Uterus (tissue), 4 donors: ENCODE data around the gene MSRB1. TPM values are rescaled to one million over a fixed set of nuclear protein-coding genes. Genes with fewer than 3 reads are reported as not detected.

Source experiments
- DNase-seq, 2 donors: peaks; one replicate each; pipeline ENCODE4 v3.0.0-alpha.2; 2019 to 2020
- H3K27ac ChIP-seq, 2 donors: fragments of 200-600 bp; sonication (generic); 1 replicate in 1 of 2; 2 replicates in 1 of 2; pipeline ENCODE4 v1.5.1; 2016 to 2018
- H3K27me3 ChIP-seq, 2 donors: fragments of 200-600 bp; sonication (generic); one replicate each; pipeline ENCODE4 v1.5.1; 2018 to 2019; ENCODE audit warnings: control low read depth in 1 of 2
- H3K36me3 ChIP-seq, 2 donors: fragments of 200-600 bp; sonication (generic); one replicate each; pipeline ENCODE4 v1.5.1; 2019; ENCODE audit warnings: control low read depth in 1 of 2
- H3K4me1 ChIP-seq, 2 donors: fragments of 200-600 bp; sonication (generic); one replicate each; pipeline ENCODE4 v1.5.1; 2018 to 2019; ENCODE audit warnings: control low read depth in 1 of 2
- H3K4me3 ChIP-seq, 2 donors: fragments of 200-600 bp; sonication (generic); 1 replicate in 1 of 2; 2 replicates in 1 of 2; pipeline ENCODE4 v1.5.1; 2018 to 2019; ENCODE audit warnings: mild to moderate bottlenecking in 1 of 2
- H3K9me3 ChIP-seq, 2 donors: fragments of 200-600 bp; sonication (generic); one replicate each; pipeline ENCODE4 v1.5.1; 2019; ENCODE audit warnings: control low read depth in 1 of 2
- CTCF ChIP-seq, 4 experiments: fragments of 200-600 bp in 2 of 4; fragments of 450-650 bp in 2 of 4; sonication (generic) in 2 of 4; IDR thresholded peaks; one replicate each; pipeline ENCODE4 v1.5.1; 2016 to 2019; ENCODE audit warnings: antibody characterized with exemption in 4 of 4, mild to moderate bottlenecking in 2 of 4, moderate library complexity in 1 of 4
- POLR2A ChIP-seq, 2 donors: fragments of 450-650 bp; IDR thresholded peaks; one replicate each; pipeline ENCODE4 v1.6.1; 2016; ENCODE audit warnings: antibody characterized with exemption in 2 of 2, mild to moderate bottlenecking in 1 of 2, moderate library complexity in 1 of 2
- intact Hi-C: fragments of 100-400 bp; cut with DNase I; formaldehyde crosslinking; loops from one replicate; pipeline ENCODE4 v1.15.1; 2023; ENCODE audit warnings: low total_unique reads
- total RNA-seq, 4 donors: library from RNA; depleted of rRNA in 3 of 4; stranded (reverse); fragments of >200 nt in 3 of 4; gene quantifications; one replicate each; pipeline versions ENCODE4 v1.1.0 to v1.2.4, GENCODE V29; 2014 to 2023
- donor health status: DM: yes; HTN: yes; CAD: no.

The MSRB1 gene
- total RNA-seq, 4 donors from 2014 or later = 5.6 to 21.2 (median 11.9) TPM

GRCh38 chr16:1990351-1991134, 47.5 kb upstream of the MSRB1 start:
- DNase-seq = no peak
- H3K9me3 ChIP-seq = no peaks in the 10 kb centered on the region
- TF ChIP-seq POLR2A (IDR thresholded peaks at IDR 0.05) = no peak
- TF ChIP-seq CTCF (IDR thresholded peaks at IDR 0.05) = no peak
- peaks cover 0 to 16% of the 10 kb centered on the region in 2 donors for H3K4me1 ChIP-seq
- intact Hi-C loops = no loop called here
- no peaks in the 10 kb centered on the region for H3K36me3 ChIP-seq
- H3K27me3 ChIP-seq = peaks cover 14 to 20% of the 10 kb centered on the region in 2 donors
- no peak overlapping the region for H3K4me3 ChIP-seq
- no peak overlapping the region for H3K27ac ChIP-seq

- Histone ChIP-seq H3K9me3 (no peaks in the 10 kb centered on the region), H3K27me3 (peaks cover 14 to 20% of the 10 kb centered on the region in 2 donors), H3K36me3 (no peaks in the 10 kb centered on the region), H3K4me1 (peaks cover 0 to 19% of the 10 kb centered on the region in 2 donors), H3K4me3 (no peak overlapping the region), H3K27ac (no peak overlapping the region)
- intact Hi-C loops = no loop called here
- DNase-seq = no peak
- no peak for TF ChIP-seq POLR2A (IDR thresholded peaks at IDR 0.05)
- TF ChIP-seq CTCF (IDR thresholded peaks at IDR 0.05) = no peak
These were observed 47.0 kb upstream of the MSRB1 start for GRCh38 chr16:1990101-1990350.

- Histone ChIP-seq H3K27me3 (peaks cover 14 to 20% of the 10 kb centered on the region in 2 donors), H3K36me3 (no peaks in the 10 kb centered on the region), H3K27ac (no peak within 1 kb of the TSS), H3K9me3 (no peaks in the 10 kb centered on the region), H3K4me1 (peaks cover 0 to 24% of the 10 kb centered on the region in 2 donors), H3K4me3 (no peak within 1 kb of the TSS)
- TF ChIP-seq CTCF (IDR thresholded peaks at IDR 0.05) (no peak), POLR2A (IDR thresholded peaks at IDR 0.05) (no peak)
- DNase-seq = no peak
- intact Hi-C loops = no loop called here
These were observed 46.5 kb upstream of the MSRB1 start, which contains the start of gene SYNGR3 for GRCh38 chr16:1989209-1990100. SYNGR3 (plus strand) TSS chr16:1989970; CDS start chr16:1990103, 133 bp downstream.

- Histone ChIP-seq H3K4me3 (no peak overlapping the region), H3K9me3 (no peaks in the 10 kb centered on the region), H3K36me3 (no peaks in the 10 kb centered on the region), H3K27ac (no peak overlapping the region), H3K4me1 (peaks cover 0 to 24% of the 10 kb centered on the region in 2 donors), H3K27me3 (peaks cover 18 to 20% of the 10 kb centered on the region in 2 donors)
- no peak for TF ChIP-seq POLR2A (IDR thresholded peaks at IDR 0.05)
- no peak for DNase-seq
- intact Hi-C loops = no loop called here
These were observed 44.2 kb upstream of the MSRB1 start for GRCh38 chr16:1987198-1987597.

GRCh38 chr16:1985466-1986150, 42.6 kb upstream of the MSRB1 start:
- H3K4me3 ChIP-seq = no peak overlapping the region
- intact Hi-C loops = no loop called here

More at GRCh38 chr16:1985466-1986150, 42.6 kb upstream of the MSRB1 start:
- H3K36me3 ChIP-seq = no peaks in the 10 kb centered on the region
- H3K27me3 ChIP-seq = peaks cover 7 to 15% of the 10 kb centered on the region in 2 donors
- no peak overlapping the region for H3K27ac ChIP-seq
- TF ChIP-seq POLR2A (IDR thresholded peaks at IDR 0.05) (no peak), CTCF (IDR thresholded peaks at IDR 0.05) (no peak)
- no peak for DNase-seq
- H3K9me3 ChIP-seq = no peaks in the 10 kb centered on the region
- peaks cover 0 to 18% of the 10 kb centered on the region in 2 donors for H3K4me1 ChIP-seq
